ENCODE measurements around the gene MYG1. TPM values are rescaled to one million over a fixed set of nuclear protein-coding genes. Genes with fewer than 3 reads are reported as not detected.
A peak's percentile ranks its signal among the peaks of the same experiment; 100 is the strongest.
"Not testable (repeated sequence)": the region's sequence is repeated elsewhere in the genome, so short reads cannot be mapped to it uniquely, and the experiment has no call there.

The MYG1 gene
- total RNA-seq, 1 donor from 2014 or later, result 37.0 TPM

GRCh38 chr12:53279283-53279869 is 20.1 kb upstream of the MYG1 start:
- no peak for DNase-seq
- no peak for ATAC-seq (ENCODE audit: poor library complexity)
- intact Hi-C loops (cut with DNase I), result no loop called here

GRCh38 chr12:53279888-53280498 is 19.5 kb upstream of the MYG1 start:
- no peak for DNase-seq
- no peak for ATAC-seq (ENCODE audit: poor library complexity)
- intact Hi-C loops (cut with DNase I), result no loop called here

- DNase-seq (no peak), ATAC-seq (ENCODE audit: poor library complexity) (peak; percentile 52)
- intact Hi-C loops (cut with DNase I), result no loop called here
Observed at GRCh38 chr12:53286448-53286847, 13.0 kb upstream of the MYG1 start.

GRCh38 chr12:53287741-53288216 is 11.7 kb upstream of the MYG1 start:
- intact Hi-C loops (cut with DNase I), result loop anchor here (2.0 kb wide), 1 partner anchor 75 kb away; no protein-coding TSS in a partner anchor
- peak; percentile 89 for ATAC-seq (ENCODE audit: poor library complexity)
- peak; percentile 77 for DNase-seq

- intact Hi-C loops (cut with DNase I), result loop anchor here (2.0 kb wide), 1 partner anchor 76 kb away; no protein-coding TSS in a partner anchor
- DNase-seq (no peak), ATAC-seq (ENCODE audit: poor library complexity) (no peak)
Observed at GRCh38 chr12:53288322-53288721, 11.2 kb upstream of the MYG1 start.

- no peak for DNase-seq
- intact Hi-C loops (cut with DNase I), result loop anchor here (2.0 kb wide), 1 partner anchor 77 kb away; no protein-coding TSS in a partner anchor
- ATAC-seq (ENCODE audit: poor library complexity), result no peak
Observed at GRCh38 chr12:53289891-53290290, 9.6 kb upstream of the MYG1 start.

- no peak for ATAC-seq (ENCODE audit: poor library complexity)
- intact Hi-C loops (cut with DNase I), result no loop called here
- DNase-seq, result no peak
Observed at GRCh38 chr12:53290661-53291060, 8.8 kb upstream of the MYG1 start.

- intact Hi-C loops (cut with DNase I), result no loop called here
Observed at GRCh38 chr12:53292426-53292825, 7.1 kb upstream of the MYG1 start.

GRCh38 chr12:53295070-53295890 is 4.2 kb upstream of the MYG1 start, which contains the start of gene PFDN5:
Gene PFDN5, plus strand, starts transcription at chr12:53295542. Its CDS starts 26 bp downstream, at chr12:53295568.
- intact Hi-C loops (cut with DNase I), result no loop called here
- DNase-seq (peak; percentile 93), ATAC-seq (ENCODE audit: poor library complexity) (peak; percentile 92)

More at GRCh38 chr12:53292426-53292825, 7.1 kb upstream of the MYG1 start:
- ATAC-seq (ENCODE audit: poor library complexity) (no peak), DNase-seq (no peak)

GRCh38 chr12:53295891-53296219 is 3.6 kb upstream of the MYG1 start:
- intact Hi-C loops (cut with DNase I), result no loop called here
- peak; percentile 0 for ATAC-seq (ENCODE audit: poor library complexity)
- no peak for DNase-seq

GRCh38 chr12:53297106-53297505 is 2.4 kb upstream of the MYG1 start:
- ATAC-seq (ENCODE audit: poor library complexity); DNase-seq; intact Hi-C loops (cut with DNase I): not testable (repeated sequence)

GRCh38 chr12:53298164-53298563 is 1.3 kb upstream of the MYG1 start:
- intact Hi-C loops (cut with DNase I), result no loop called here
- no peak for DNase-seq

GRCh38 chr12:53299101-53299453 is 418 bp upstream of the MYG1 start:
- intact Hi-C loops (cut with DNase I), result no loop called here
- ATAC-seq (ENCODE audit: poor library complexity) (no peak), DNase-seq (no peak)

More at GRCh38 chr12:53298164-53298563, 1.3 kb upstream of the MYG1 start:
- ATAC-seq (ENCODE audit: poor library complexity), result no peak

GRCh38 chr12:53300187-53300586 is 692 bp downstream of the MYG1 start:
- DNase-seq (no peak), ATAC-seq (ENCODE audit: poor library complexity) (no peak)
- intact Hi-C loops (cut with DNase I), result no loop called here

- intact Hi-C loops (cut with DNase I), result no loop called here
- DNase-seq (no peak), ATAC-seq (ENCODE audit: poor library complexity) (no peak)
Observed at GRCh38 chr12:53302903-53303302, 3.4 kb downstream of the MYG1 start.

- DNase-seq, result no peak
- intact Hi-C loops (cut with DNase I), result no loop called here
- no peak for ATAC-seq (ENCODE audit: poor library complexity)
Observed at GRCh38 chr12:53306826-53307225, 7.3 kb downstream of the MYG1 start.

GRCh38 chr12:53308276-53308675 is 8.8 kb downstream of the MYG1 start:
- intact Hi-C loops (cut with DNase I), result no loop called here
- DNase-seq, result no peak
- ATAC-seq (ENCODE audit: poor library complexity), result no peak

GRCh38 chr12:53313996-53314395 is 14.5 kb downstream of the MYG1 start:
- ATAC-seq (ENCODE audit: poor library complexity) (no peak), DNase-seq (no peak)
- intact Hi-C loops (cut with DNase I), result no loop called here

GRCh38 chr12:53320352-53321195 is 21.1 kb downstream of the MYG1 start:
- intact Hi-C loops (cut with DNase I), result loop anchor here (10.0 kb wide), 1 partner anchor 184 kb away; the partner anchor contains the start of genes NPFF and TARBP2
- no peak for DNase-seq
- ATAC-seq (ENCODE audit: poor library complexity), result no peak

Data from Right ventricle myocardium superior (tissue), 1 donor.